DND-41 (cell line): ENCODE results near the gene ATXN1.
"Not testable (repeated sequence)": the region's sequence is repeated elsewhere in the genome, so short reads cannot be mapped to it uniquely, and the experiment has no call there.

Experiments
- ATAC-seq: fragments of 200-7000 bp; cut with Tn5 transposase; 3 replicates; pipeline ENCODE4 v1.9.1; 2021; ENCODE audit warnings: low read depth; ENCODE audit not compliant: insufficient read depth
- DNase-seq: peaks from one replicate; pipeline ENCODE4 v3.0.0-alpha.2; 2020
- H2AFZ ChIP-seq: 2 replicates; pipeline ENCODE4 v1.6.0; 2012; ENCODE audit warnings: low read depth, low read length
- H3K27ac ChIP-seq: 2 replicates; pipeline ENCODE4 v1.5.1; 2012; ENCODE audit warnings: low read length, inconsistent platforms
- H3K27me3 ChIP-seq: fragments of 200-600 bp; sonication (generic); 2 replicates; pipeline ENCODE4 v1.6.0; 2012; ENCODE audit warnings: low read length, mild to moderate bottlenecking, inconsistent platforms; ENCODE audit not compliant: insufficient read depth, poor library complexity
- H3K36me3 ChIP-seq: 2 replicates; pipeline ENCODE4 v1.5.1; 2012; ENCODE audit warnings: low read length, inconsistent platforms; ENCODE audit not compliant: insufficient read depth
- H3K4me1 ChIP-seq: 2 replicates; pipeline ENCODE4 v1.5.1; 2012; ENCODE audit warnings: mild to moderate bottlenecking, low read length; ENCODE audit not compliant: insufficient read depth
- H3K4me2 ChIP-seq: 2 replicates; pipeline ENCODE4 v1.6.0; 2012; ENCODE audit warnings: mild to moderate bottlenecking, moderate library complexity, low read length, inconsistent platforms; ENCODE audit not compliant: insufficient read depth
- H3K4me3 ChIP-seq, 2 experiments: fragments of 200-600 bp in 1 of 2; shearing (Covaris generic) in 1 of 2; 2 replicates each; pipeline ENCODE4 v1.5.1; 2012 to 2016; ENCODE audit warnings: inconsistent platforms in 2 of 2, low read length in 2 of 2, mild to moderate bottlenecking in 2 of 2, low read depth in 1 of 2, moderate library complexity in 1 of 2
- H3K79me2 ChIP-seq: 2 replicates; pipeline ENCODE4 v1.6.0; 2012; ENCODE audit warnings: low read length, inconsistent platforms; ENCODE audit not compliant: insufficient read depth
- H3K9ac ChIP-seq: 2 replicates; pipeline ENCODE4 v1.6.0; 2012; ENCODE audit warnings: low read depth, mild to moderate bottlenecking, inconsistent platforms, low read length, moderate library complexity
- H3K9me3 ChIP-seq: 2 replicates; pipeline ENCODE4 v1.5.1; 2012; ENCODE audit warnings: low read length, moderate library complexity, mild to moderate bottlenecking, inconsistent platforms; ENCODE audit not compliant: insufficient read depth, severe bottlenecking
- H4K20me1 ChIP-seq: 2 replicates; pipeline ENCODE4 v1.6.0; 2012; ENCODE audit warnings: low read length; ENCODE audit not compliant: insufficient read depth
- CTCF ChIP-seq: IDR thresholded peaks from 2 replicates; pipeline ENCODE4 v1.5.1; 2012; ENCODE audit warnings: borderline replicate concordance, low read length, moderate library complexity, mild to moderate bottlenecking; ENCODE audit not compliant: poor library complexity, severe bottlenecking; ENCODE audit errors: extremely low read depth
- EZH2 ChIP-seq: IDR thresholded peaks from 3 replicates; pipeline ENCODE4 v1.6.1; 2012; ENCODE audit warnings: borderline replicate concordance, low read depth, mild to moderate bottlenecking, moderate library complexity, low read length, inconsistent platforms; ENCODE audit not compliant: severe bottlenecking

Gene ATXN1

GRCh38 chr6:16388488-16388887 lies 372.8 kb downstream of the ATXN1 start:
- no peaks in the 10 kb centered on the region for H3K9me3 ChIP-seq
- H3K4me1 ChIP-seq: no peaks in the 10 kb centered on the region
- DNase-seq (no peak), ATAC-seq (no peak)
- no peak overlapping the region for H3K27ac ChIP-seq
- no peaks in the 10 kb centered on the region for H4K20me1 ChIP-seq
- no peak overlapping the region for H3K4me2 ChIP-seq
- no peak for TF ChIP-seq EZH2
- TF ChIP-seq CTCF: no peak
- H3K4me3 ChIP-seq: no peak overlapping the region
- no peak overlapping the region for H3K9ac ChIP-seq
- H2AFZ ChIP-seq: no peak overlapping the region
- H3K79me2 ChIP-seq: no peaks in the 10 kb centered on the region
- no peaks in the 10 kb centered on the region for H3K27me3 ChIP-seq
- no peaks in the 10 kb centered on the region for H3K36me3 ChIP-seq

- TF ChIP-seq EZH2 (no peak), CTCF (no peak)
- no peak overlapping the region for H3K27ac ChIP-seq
- ATAC-seq: no peak
- H2AFZ ChIP-seq: no peak overlapping the region
- H3K27me3 ChIP-seq: no peaks in the 10 kb centered on the region
- H3K79me2 ChIP-seq: no peaks in the 10 kb centered on the region
- no peaks in the 10 kb centered on the region for H4K20me1 ChIP-seq
- no peak overlapping the region for H3K9ac ChIP-seq
- no peaks in the 10 kb centered on the region for H3K9me3 ChIP-seq
- H3K36me3 ChIP-seq: no peaks in the 10 kb centered on the region
- no peaks in the 10 kb centered on the region for H3K4me1 ChIP-seq
- no peak for DNase-seq
- H3K4me3 ChIP-seq: no peak overlapping the region
- H3K4me2 ChIP-seq: no peak overlapping the region
Observed at GRCh38 chr6:16386057-16386456, 375.2 kb downstream of the ATXN1 start.

- H3K9ac ChIP-seq: no peak overlapping the region
- H3K9me3 ChIP-seq: no peaks in the 10 kb centered on the region
- H3K27ac ChIP-seq: no peak overlapping the region
- H2AFZ ChIP-seq: no peak overlapping the region
- no peak for ATAC-seq
- TF ChIP-seq EZH2 (no peak), CTCF (no peak)
- no peaks in the 10 kb centered on the region for H3K4me1 ChIP-seq
- no peak for DNase-seq
- H3K4me3 ChIP-seq: no peak overlapping the region
- no peaks in the 10 kb centered on the region for H3K27me3 ChIP-seq
- no peaks in the 10 kb centered on the region for H3K36me3 ChIP-seq
- H3K79me2 ChIP-seq: no peaks in the 10 kb centered on the region
- no peak overlapping the region for H3K4me2 ChIP-seq
- H4K20me1 ChIP-seq: no peaks in the 10 kb centered on the region
Observed at GRCh38 chr6:16383607-16384206, 377.6 kb downstream of the ATXN1 start.

- DNase-seq, H3K27me3 ChIP-seq, H4K20me1 ChIP-seq, H2AFZ ChIP-seq, H3K4me2 ChIP-seq, H3K79me2 ChIP-seq, ATAC-seq, H3K9me3 ChIP-seq, H3K36me3 ChIP-seq, H3K4me3 ChIP-seq, H3K4me1 ChIP-seq, H3K9ac ChIP-seq, H3K27ac ChIP-seq: not testable (repeated sequence)
Observed at GRCh38 chr6:16381968-16382367, 379.3 kb downstream of the ATXN1 start.
